ENCODE measurements around the gene ABI3.

ABI3 gene

DNA sequence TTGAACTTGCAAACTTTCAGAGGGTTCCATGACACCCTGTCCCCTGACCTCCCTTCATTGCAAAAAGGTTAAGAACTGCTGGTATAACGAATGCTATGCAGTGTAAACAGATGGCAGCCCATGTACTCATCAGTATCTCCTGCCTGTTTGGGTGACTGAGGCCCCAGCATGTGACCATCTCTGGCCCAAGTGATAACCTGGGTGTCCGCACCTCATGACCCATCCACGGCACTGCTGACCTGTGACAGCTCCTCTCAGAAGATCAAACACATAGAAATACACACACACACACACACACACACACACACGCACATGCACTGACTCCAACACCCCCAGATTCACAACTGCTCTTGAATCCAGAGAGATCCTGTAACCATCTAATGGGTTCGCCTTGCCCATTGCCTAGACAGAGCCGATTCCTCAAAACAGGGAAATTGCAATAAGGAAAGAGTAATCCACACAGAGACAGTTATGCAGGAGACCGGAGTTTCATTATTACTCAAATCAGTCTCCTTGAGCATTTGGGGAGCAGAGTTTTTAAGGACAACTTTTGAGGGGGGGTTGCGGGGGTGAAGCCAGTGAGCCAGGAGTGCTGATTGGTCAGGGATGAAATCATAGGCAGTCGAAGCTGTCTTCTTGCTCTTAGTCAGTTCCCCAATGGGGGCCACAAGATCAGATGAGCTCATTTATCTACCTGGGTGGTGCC is 31.3 kb downstream of the ABI3 start:
- H3K36me3 ChIP-seq (ENCODE audit: insufficient read depth, low read length): no peaks in the 10 kb centered on the region
- no peak overlapping the region for H3K9ac ChIP-seq (ENCODE audit: low read depth, low read length)
- no peaks in the 10 kb centered on the region for H3K4me1 ChIP-seq (ENCODE audit: insufficient read depth, low read length)
- WGBS: 92% methylated on average over 9 of the region's 9 CpGs
- H3K27me3 ChIP-seq (ENCODE audit: insufficient read depth, low read length): no peaks in the 10 kb centered on the region
- H3K9me3 ChIP-seq (ENCODE audit: insufficient read depth, low read depth, low read length): no peaks in the 10 kb centered on the region
- H3K4me3 ChIP-seq (ENCODE audit: low read length): no peak overlapping the region
- H3K27ac ChIP-seq (ENCODE audit: low read depth, low read length): no peak overlapping the region

DNA sequence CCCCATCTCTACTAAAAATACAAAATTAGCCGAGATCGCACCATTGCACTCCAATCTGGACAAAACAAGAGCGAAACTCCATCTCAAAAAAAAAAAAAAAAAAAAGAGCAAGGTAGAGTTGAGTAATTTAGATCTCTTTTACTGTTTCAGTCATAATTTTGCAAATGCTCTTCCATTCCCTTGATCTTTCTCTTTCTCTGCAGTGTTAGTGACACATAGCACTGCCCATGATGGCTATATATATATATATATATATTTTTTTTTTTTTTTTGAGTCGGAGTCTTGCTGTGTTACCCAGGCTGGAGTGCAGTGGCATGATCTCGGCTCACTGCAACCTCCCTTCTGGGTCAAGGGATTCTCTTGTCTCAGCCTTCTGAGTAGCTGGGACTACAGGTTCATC is 32.3 kb downstream of the ABI3 start:
- 95% methylated on average over 2 of the region's 5 CpGs for WGBS
- Histone ChIP-seq H3K27ac (ENCODE audit: low read depth, low read length) (no peak overlapping the region), H3K4me3 (ENCODE audit: low read length) (no peak overlapping the region), H3K27me3 (ENCODE audit: insufficient read depth, low read length) (no peaks in the 10 kb centered on the region), H3K9me3 (ENCODE audit: insufficient read depth, low read depth, low read length) (no peaks in the 10 kb centered on the region), H3K9ac (ENCODE audit: low read depth, low read length) (no peak overlapping the region), H3K36me3 (ENCODE audit: insufficient read depth, low read length) (no peaks in the 10 kb centered on the region), H3K4me1 (ENCODE audit: insufficient read depth, low read length) (no peaks in the 10 kb centered on the region)

DNA sequence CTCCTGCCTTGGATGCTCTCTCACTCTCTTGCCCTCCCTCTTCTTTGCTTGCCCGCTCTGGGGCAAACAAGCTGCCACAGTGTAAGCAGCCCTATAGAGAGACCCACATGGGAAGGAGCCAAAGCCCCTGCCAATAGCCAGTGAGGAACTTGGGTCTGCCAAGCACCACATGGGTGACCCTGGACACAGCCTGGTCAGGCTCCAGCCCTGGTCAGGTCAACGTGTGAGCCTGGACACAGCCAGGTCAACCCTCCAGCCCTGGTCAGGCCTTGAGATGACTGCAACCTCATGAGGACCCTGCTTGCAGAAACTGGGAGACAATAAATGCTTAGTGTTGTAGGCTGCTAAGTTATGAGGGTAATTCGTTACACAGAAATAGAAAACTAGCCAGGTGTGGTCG is 34.3 kb downstream of the ABI3 start:
- H3K27ac ChIP-seq (ENCODE audit: low read depth, low read length): no peak overlapping the region
- no peak overlapping the region for H3K4me3 ChIP-seq (ENCODE audit: low read length)
- no peaks in the 10 kb centered on the region for H3K36me3 ChIP-seq (ENCODE audit: insufficient read depth, low read length)
- no peaks in the 10 kb centered on the region for H3K9me3 ChIP-seq (ENCODE audit: insufficient read depth, low read depth, low read length)
- WGBS: 92% methylated on average over 4 of the region's 4 CpGs
- H3K4me1 ChIP-seq (ENCODE audit: insufficient read depth, low read length): no peaks in the 10 kb centered on the region
- no peak overlapping the region for H3K9ac ChIP-seq (ENCODE audit: low read depth, low read length)
- no peaks in the 10 kb centered on the region for H3K27me3 ChIP-seq (ENCODE audit: insufficient read depth, low read length)

DNA sequence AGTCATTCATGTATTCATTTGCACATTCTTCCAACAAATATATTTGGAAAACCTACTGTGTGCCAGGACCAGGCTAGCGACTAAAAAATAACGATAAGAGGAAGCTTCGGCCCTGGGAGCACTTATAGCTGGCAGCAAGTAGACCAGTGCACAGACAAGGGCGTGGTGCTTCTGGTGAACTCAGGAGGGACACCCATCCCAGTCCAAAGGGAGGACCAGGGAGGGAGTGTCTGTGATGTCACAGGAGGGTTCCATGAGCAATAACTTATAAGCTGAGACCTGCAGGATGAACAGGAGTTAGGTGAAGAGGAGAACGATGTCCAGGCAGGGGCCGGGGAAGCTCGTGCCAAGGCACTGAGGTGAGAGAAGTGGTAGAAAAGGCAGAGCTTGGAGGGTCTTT is 37.4 kb downstream of the ABI3 start:
- Histone ChIP-seq H3K4me1 (ENCODE audit: insufficient read depth, low read length) (no peaks in the 10 kb centered on the region), H3K9me3 (ENCODE audit: insufficient read depth, low read depth, low read length) (no peaks in the 10 kb centered on the region), H3K9ac (ENCODE audit: low read depth, low read length) (no peak overlapping the region), H3K27ac (ENCODE audit: low read depth, low read length) (no peak overlapping the region), H3K36me3 (ENCODE audit: insufficient read depth, low read length) (no peaks in the 10 kb centered on the region), H3K4me3 (ENCODE audit: low read length) (no peak overlapping the region), H3K27me3 (ENCODE audit: insufficient read depth, low read length) (no peaks in the 10 kb centered on the region)
- 93% methylated on average over 7 of the region's 7 CpGs for WGBS

DNA sequence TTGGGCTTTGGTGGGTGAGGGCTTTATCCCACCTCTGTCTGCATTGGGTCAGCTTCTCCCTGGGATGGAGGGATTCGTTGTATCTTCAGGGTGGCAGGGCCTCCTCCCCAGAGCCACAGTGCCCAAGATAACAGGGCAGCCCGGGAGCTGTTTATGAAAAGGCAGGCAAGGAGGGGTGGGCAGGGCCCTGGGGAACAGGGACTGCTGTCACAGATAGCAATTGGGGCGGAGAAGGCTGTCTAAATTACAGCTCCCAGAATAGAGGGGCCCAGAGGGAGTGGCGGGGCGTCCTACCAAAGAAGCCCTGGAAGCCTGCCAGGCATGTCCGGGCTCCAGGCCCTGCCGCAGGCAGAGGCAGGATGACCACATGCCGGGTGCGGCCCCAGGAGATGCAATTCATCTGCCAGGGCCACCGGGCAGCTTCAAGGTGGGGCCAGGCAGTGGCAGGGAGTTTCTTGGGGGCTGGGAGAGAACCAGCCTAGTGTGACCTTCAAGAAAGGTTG is 38.8 kb downstream of the ABI3 start:
- Histone ChIP-seq H3K27ac (ENCODE audit: low read depth, low read length) (no peak overlapping the region), H3K4me1 (ENCODE audit: insufficient read depth, low read length) (no peaks in the 10 kb centered on the region), H3K9ac (ENCODE audit: low read depth, low read length) (no peak overlapping the region), H3K4me3 (ENCODE audit: low read length) (no peak overlapping the region), H3K27me3 (ENCODE audit: insufficient read depth, low read length) (no peaks in the 10 kb centered on the region), H3K36me3 (ENCODE audit: insufficient read depth, low read length) (no peaks in the 10 kb centered on the region), H3K9me3 (ENCODE audit: insufficient read depth, low read depth, low read length) (no peaks in the 10 kb centered on the region)
- 72% methylated on average over 10 of the region's 10 CpGs for WGBS

DNA sequence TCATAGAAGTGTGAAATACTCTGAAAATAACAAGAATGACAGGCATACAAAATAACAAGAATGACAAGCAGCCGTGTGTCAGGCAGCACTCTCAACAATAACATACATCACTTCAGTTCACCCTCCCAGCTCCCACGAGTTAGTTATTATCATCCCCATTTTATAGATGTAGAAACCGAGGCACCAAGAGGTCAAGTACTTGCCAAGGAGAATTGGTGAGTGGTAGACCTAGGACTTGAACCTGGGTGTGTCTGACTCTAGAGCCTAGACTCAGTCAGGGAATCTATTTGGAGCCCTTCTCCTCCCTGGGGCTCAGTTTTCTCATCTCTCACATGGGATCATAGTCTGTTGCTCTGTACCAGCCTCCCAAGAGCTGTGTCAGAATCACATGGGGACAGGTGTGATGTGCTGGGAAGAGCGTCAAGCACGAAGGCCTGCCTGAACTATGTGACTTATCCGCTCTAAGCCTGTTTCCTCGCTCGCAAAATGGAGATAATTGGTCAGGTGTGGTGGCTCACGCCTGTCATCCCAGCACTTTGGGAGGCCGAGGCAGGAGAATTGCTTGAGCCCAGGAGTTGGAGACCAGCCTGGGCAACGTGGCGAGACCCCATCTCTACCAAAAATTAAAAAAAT is 39.5 kb downstream of the ABI3 start:
- WGBS: 94% methylated on average over 10 of the region's 12 CpGs
- Histone ChIP-seq H3K9ac (ENCODE audit: low read depth, low read length) (no peak overlapping the region), H3K9me3 (ENCODE audit: insufficient read depth, low read depth, low read length) (no peaks in the 10 kb centered on the region), H3K4me1 (ENCODE audit: insufficient read depth, low read length) (no peaks in the 10 kb centered on the region), H3K27ac (ENCODE audit: low read depth, low read length) (no peak overlapping the region), H3K36me3 (ENCODE audit: insufficient read depth, low read length) (no peaks in the 10 kb centered on the region), H3K27me3 (ENCODE audit: insufficient read depth, low read length) (no peaks in the 10 kb centered on the region), H3K4me3 (ENCODE audit: low read length) (no peak overlapping the region)

DNA sequence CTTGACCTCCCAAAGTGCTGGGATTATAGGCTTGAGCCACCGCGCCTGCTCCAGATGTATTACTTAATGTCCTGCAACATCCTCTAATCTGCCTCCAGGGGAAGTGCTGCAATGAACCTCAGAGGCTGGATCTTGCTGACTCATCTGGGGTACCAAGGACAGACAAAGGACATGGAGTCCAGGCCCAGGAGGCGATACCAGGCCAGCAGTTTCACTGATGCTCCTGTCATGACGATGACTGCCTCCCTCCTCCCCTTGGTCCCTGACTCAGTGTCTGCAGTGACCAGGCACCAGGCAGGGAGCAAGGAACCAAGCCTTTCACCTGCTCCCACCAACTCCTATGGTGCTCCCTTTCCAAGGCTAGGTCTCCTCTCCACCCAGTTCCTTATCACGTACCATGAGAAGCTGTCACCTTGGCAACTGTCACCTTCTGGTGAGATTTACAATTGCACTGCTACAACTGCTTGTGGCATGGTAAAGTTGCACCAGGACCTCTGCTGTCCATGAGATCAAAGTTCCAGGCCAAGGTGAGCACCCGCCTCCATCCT is 41.7 kb downstream of the ABI3 start:
- Histone ChIP-seq H3K27me3 (ENCODE audit: insufficient read depth, low read length) (no peaks in the 10 kb centered on the region), H3K9ac (ENCODE audit: low read depth, low read length) (no peak overlapping the region), H3K4me3 (ENCODE audit: low read length) (no peak overlapping the region), H3K4me1 (ENCODE audit: insufficient read depth, low read length) (no peaks in the 10 kb centered on the region), H3K36me3 (ENCODE audit: insufficient read depth, low read length) (no peaks in the 10 kb centered on the region), H3K27ac (ENCODE audit: low read depth, low read length) (no peak overlapping the region), H3K9me3 (ENCODE audit: insufficient read depth, low read depth, low read length) (no peaks in the 10 kb centered on the region)
- WGBS: 91% methylated on average over 6 of the region's 6 CpGs

DNA sequence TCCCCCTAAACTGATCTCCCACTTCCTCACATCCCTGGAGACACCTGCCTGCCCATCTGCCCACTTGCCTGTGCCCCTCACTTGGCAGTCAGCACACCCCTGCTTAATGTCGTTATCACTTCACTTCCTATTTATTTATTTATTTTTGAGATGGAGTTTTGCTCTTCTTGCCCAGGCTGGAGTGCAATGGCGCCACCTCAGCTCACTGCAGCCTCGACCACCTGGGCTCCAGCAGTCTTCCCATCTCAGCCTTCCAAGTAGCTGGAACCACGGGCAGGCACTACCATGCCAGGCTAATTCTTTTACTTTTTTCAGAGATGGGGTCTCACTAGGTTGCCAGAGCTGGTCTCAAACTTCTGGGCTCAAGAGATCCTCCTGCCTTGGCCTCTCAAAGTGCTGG is 43.6 kb downstream of the ABI3 start:
- 69% methylated on average over 3 of the region's 4 CpGs for WGBS
- no peak overlapping the region for H3K4me3 ChIP-seq (ENCODE audit: low read length)

DNA sequence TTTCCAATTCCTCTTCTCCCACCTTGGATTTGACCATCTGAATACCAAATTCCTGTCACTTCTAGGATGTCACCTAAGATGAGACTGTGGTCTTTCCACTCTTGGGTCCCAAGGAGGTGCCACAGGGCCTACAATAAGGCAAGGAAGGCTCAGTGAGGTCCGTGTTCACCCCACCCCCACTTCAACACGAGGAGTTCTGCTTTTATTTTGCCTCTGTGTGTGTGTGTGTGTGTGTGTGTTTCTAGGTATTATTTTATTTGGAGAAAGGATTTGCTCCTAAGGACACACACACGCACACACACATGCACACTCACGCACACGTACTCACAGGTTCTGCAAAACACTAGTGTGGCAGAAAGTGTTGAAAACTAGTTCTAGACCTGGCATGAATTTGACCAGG is 44.6 kb downstream of the ABI3 start:
- Histone ChIP-seq H3K9ac (ENCODE audit: low read depth, low read length) (no peak overlapping the region), H3K4me3 (ENCODE audit: low read length) (no peak overlapping the region), H3K36me3 (ENCODE audit: insufficient read depth, low read length) (no peaks in the 10 kb centered on the region), H3K27me3 (ENCODE audit: insufficient read depth, low read length) (peaks cover 9% of the 10 kb centered on the region), H3K4me1 (ENCODE audit: insufficient read depth, low read length) (no peaks in the 10 kb centered on the region), H3K9me3 (ENCODE audit: insufficient read depth, low read depth, low read length) (no peaks in the 10 kb centered on the region), H3K27ac (ENCODE audit: low read depth, low read length) (no peak overlapping the region)
- WGBS: 95% methylated on average over 3 of the region's 5 CpGs

More for the DNA sequence above, 43.6 kb downstream of the ABI3 start:
- H3K36me3 ChIP-seq (ENCODE audit: insufficient read depth, low read length): no peaks in the 10 kb centered on the region
- no peak overlapping the region for H3K27ac ChIP-seq (ENCODE audit: low read depth, low read length)
- no peaks in the 10 kb centered on the region for H3K4me1 ChIP-seq (ENCODE audit: insufficient read depth, low read length)
- H3K9me3 ChIP-seq (ENCODE audit: insufficient read depth, low read depth, low read length): no peaks in the 10 kb centered on the region
- no peaks in the 10 kb centered on the region for H3K27me3 ChIP-seq (ENCODE audit: insufficient read depth, low read length)
- H3K9ac ChIP-seq (ENCODE audit: low read depth, low read length): no peak overlapping the region

DNA sequence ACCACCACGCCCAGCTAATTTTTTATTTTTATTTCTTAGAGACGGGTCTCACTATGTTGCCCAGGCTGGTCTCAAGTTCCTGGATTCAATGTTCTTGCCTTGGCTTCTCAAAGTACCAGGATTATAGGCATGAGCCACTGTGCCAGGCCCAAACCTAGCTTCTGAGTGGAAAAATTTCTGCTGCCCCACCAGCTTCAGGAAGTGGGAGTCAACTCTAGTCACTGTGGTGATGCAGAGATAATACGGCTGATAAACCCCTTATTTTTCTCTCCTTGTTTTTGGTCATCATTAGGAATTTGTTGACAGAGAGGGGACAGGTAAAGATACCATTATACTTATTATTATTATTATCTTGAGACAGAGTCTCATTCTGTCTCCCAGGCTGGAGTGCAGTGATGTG is 47.9 kb downstream of the ABI3 start:
- Histone ChIP-seq H3K9me3 (ENCODE audit: insufficient read depth, low read depth, low read length) (no peaks in the 10 kb centered on the region), H3K27me3 (ENCODE audit: insufficient read depth, low read length) (peaks cover 23% of the 10 kb centered on the region), H3K9ac (ENCODE audit: low read depth, low read length) (no peak overlapping the region), H3K4me1 (ENCODE audit: insufficient read depth, low read length) (0 out of 2 replicates have a peak, but pooled peaks cover 5% of the 10 kb centered on the region), H3K27ac (ENCODE audit: low read depth, low read length) (no peak overlapping the region), H3K36me3 (ENCODE audit: insufficient read depth, low read length) (no peaks in the 10 kb centered on the region), H3K4me3 (ENCODE audit: low read length) (no peak overlapping the region)
- WGBS: 95% methylated on average over 3 of the region's 3 CpGs

DNA sequence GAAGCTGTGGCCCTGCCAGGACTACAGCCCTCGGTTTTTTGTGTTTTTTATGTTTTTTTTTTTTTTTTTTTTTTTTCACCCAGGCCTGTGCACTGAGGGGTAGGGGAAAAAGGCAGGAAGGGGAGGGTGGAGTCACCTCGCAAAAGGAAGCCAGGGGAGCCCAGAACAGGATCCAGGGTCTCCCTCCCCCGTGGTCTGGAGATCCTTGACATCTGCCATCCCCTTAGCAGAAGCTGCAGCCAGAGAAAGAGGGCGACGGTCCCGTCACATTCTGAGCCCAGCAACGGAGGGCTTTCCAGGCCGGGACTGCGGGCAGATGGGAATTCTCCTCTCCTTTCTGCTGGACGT is 49.1 kb downstream of the ABI3 start:
- Histone ChIP-seq H3K27ac (ENCODE audit: low read depth, low read length) (no peak overlapping the region), H3K4me3 (ENCODE audit: low read length) (peak overlapping the region; percentile 63), H3K9me3 (ENCODE audit: insufficient read depth, low read depth, low read length) (no peaks in the 10 kb centered on the region), H3K27me3 (ENCODE audit: insufficient read depth, low read length) (peaks cover 23% of the 10 kb centered on the region), H3K36me3 (ENCODE audit: insufficient read depth, low read length) (no peaks in the 10 kb centered on the region), H3K4me1 (ENCODE audit: insufficient read depth, low read length) (0 out of 2 replicates have a peak, but pooled peaks cover 5% of the 10 kb centered on the region), H3K9ac (ENCODE audit: low read depth, low read length) (peak overlapping the region; percentile 12; the same call in 1 of the 2 replicates)
- 14% methylated on average over 9 of the region's 10 CpGs for WGBS
